Esophagus (tissue), 2 donors: Measurements from ENCODE around the gene SLC47A1. TPM values are rescaled to one million over a fixed set of nuclear protein-coding genes. Genes with fewer than 3 reads are reported as not detected.
"Not testable (repeated sequence)": the region's sequence is repeated elsewhere in the genome, so short reads cannot be mapped to it uniquely, and the experiment has no call there.

Experiments used
- H3K27ac ChIP-seq, 2 donors: one replicate each; pipeline ENCODE4 v1.5.1; 2013; ENCODE audit warnings: low read depth in 2 of 2, mild to moderate bottlenecking in 2 of 2, inconsistent platforms in 1 of 2, low read length in 1 of 2, moderate library complexity in 1 of 2
- H3K27me3 ChIP-seq, 2 donors: one replicate each; pipeline ENCODE4 v1.6.1; 2013; ENCODE audit warnings: low read length in 2 of 2, control low read depth in 1 of 2, mild to moderate bottlenecking in 1 of 2; ENCODE audit not compliant: insufficient read depth in 2 of 2, control insufficient read depth in 1 of 2
- H3K36me3 ChIP-seq, 2 donors: one replicate each; pipeline ENCODE4 v1.6.1; 2013; ENCODE audit warnings: low read length in 1 of 2; ENCODE audit not compliant: control insufficient read depth in 2 of 2, insufficient read depth in 2 of 2
- H3K4me1 ChIP-seq, 2 donors: one replicate each; pipeline ENCODE4 v1.6.1; 2013; ENCODE audit warnings: low read length in 1 of 2; ENCODE audit not compliant: control insufficient read depth in 2 of 2, insufficient read depth in 2 of 2
- H3K4me3 ChIP-seq, 2 donors: one replicate each; pipeline ENCODE4 v1.5.1; 2013; ENCODE audit warnings: low read length in 2 of 2, mild to moderate bottlenecking in 2 of 2, low read depth in 1 of 2, moderate library complexity in 1 of 2
- H3K9me3 ChIP-seq, 2 donors: one replicate each; pipeline ENCODE4 v1.6.1; 2013; ENCODE audit warnings: mild to moderate bottlenecking in 2 of 2, low read depth in 1 of 2, low read length in 1 of 2, moderate library complexity in 1 of 2; ENCODE audit not compliant: control insufficient read depth in 2 of 2, insufficient read depth in 1 of 2
- WGBS, 2 donors: extraction: QIAGEN DNeasy Blood & Tissue Kit; methylation state at CpG; one replicate each; pipeline ENCODE4 v1.1.7; 2013; 5-methylcytosine and 5-hydroxymethylcytosine counted together
- polyA plus RNA-seq, 2 donors: library from polyadenylated mRNA; stranded (reverse); fragments of 200-250 nt; gene quantifications; one replicate each; pipeline ENCODE4 v1.2.3, GENCODE V29; 2013
- donor health status: healthy with polysubstance abuse.
- donor health status: Bipolar disorder and iron deficiency.

Gene SLC47A1
- polyA plus RNA-seq, 2 donors, result 1.1 to 1.4 TPM

GRCh38 chr17:19568016-19568350 is 34.3 kb downstream of the SLC47A1 start:
- no peak overlapping the region for H3K4me3 ChIP-seq
- H3K4me1 ChIP-seq, result no peaks in the 10 kb centered on the region
- no peak overlapping the region for H3K27ac ChIP-seq
- no peaks in the 10 kb centered on the region for H3K27me3 ChIP-seq
- H3K36me3 ChIP-seq, result no peaks in the 10 kb centered on the region
- WGBS, 2 donors, result 86 to 98% methylated on average over 1 of the region's 1 CpG
- no peaks in the 10 kb centered on the region for H3K9me3 ChIP-seq

- Histone ChIP-seq H3K9me3 (peaks cover 0 to 3% of the 10 kb centered on the region in 2 donors), H3K36me3 (no peaks in the 10 kb centered on the region), H3K4me1 (no peaks in the 10 kb centered on the region), H3K4me3 (no peak overlapping the region), H3K27ac (no peak overlapping the region), H3K27me3 (no peaks in the 10 kb centered on the region)
- WGBS, 2 donors, result 66 to 78% methylated on average over 3 of the region's 3 CpGs
These were observed 36.3 kb downstream of the SLC47A1 start for GRCh38 chr17:19569785-19570543.

- 50 to 54% methylated on average over 4 of the region's 4 CpGs for WGBS, 2 donors
- no peak overlapping the region for H3K4me3 ChIP-seq
- H3K27ac ChIP-seq, result no peak overlapping the region
- H3K36me3 ChIP-seq, result no peaks in the 10 kb centered on the region
- H3K4me1 ChIP-seq, result no peaks in the 10 kb centered on the region
- peaks cover 0 to 3% of the 10 kb centered on the region in 2 donors for H3K9me3 ChIP-seq
- H3K27me3 ChIP-seq, result no peaks in the 10 kb centered on the region
These were observed 36.9 kb downstream of the SLC47A1 start for GRCh38 chr17:19570544-19571062.

GRCh38 chr17:19573075-19573474 is 39.4 kb downstream of the SLC47A1 start:
- Histone ChIP-seq H3K4me3 (no peak overlapping the region), H3K27ac (no peak overlapping the region), H3K9me3 (peaks cover 0 to 3% of the 10 kb centered on the region in 2 donors), H3K36me3 (no peaks in the 10 kb centered on the region), H3K27me3 (no peaks in the 10 kb centered on the region), H3K4me1 (no peaks in the 10 kb centered on the region)
- 34 to 39% methylated on average over 2 of the region's 2 CpGs for WGBS, 2 donors

- Histone ChIP-seq H3K9me3 (peaks cover 0 to 3% of the 10 kb centered on the region in 2 donors), H3K27me3 (no peaks in the 10 kb centered on the region), H3K27ac (no peak overlapping the region), H3K4me1 (peaks cover under 1 to 6% of the 10 kb centered on the region in 2 donors), H3K36me3 (no peaks in the 10 kb centered on the region), H3K4me3 (no peak overlapping the region)
- 83 to 89% methylated on average over 3 to 4 of the region's 4 CpGs for WGBS, 2 donors
These were observed 41.3 kb downstream of the SLC47A1 start for GRCh38 chr17:19574956-19575355.

- no peaks in the 10 kb centered on the region for H3K36me3 ChIP-seq
- H3K4me3 ChIP-seq, result no peak overlapping the region
- peaks cover 6% of the 10 kb centered on the region in 2 donors for H3K4me1 ChIP-seq
- no peak overlapping the region for H3K27ac ChIP-seq
- 50 to 67% methylated on average over 4 of the region's 4 CpGs for WGBS, 2 donors
- peaks cover 0 to 3% of the 10 kb centered on the region in 2 donors for H3K9me3 ChIP-seq
- H3K27me3 ChIP-seq, result no peaks in the 10 kb centered on the region
These were observed 44.9 kb downstream of the SLC47A1 start for GRCh38 chr17:19578545-19578944.

GRCh38 chr17:19579192-19579761 is 45.6 kb downstream of the SLC47A1 start:
- H3K36me3 ChIP-seq, result no peaks in the 10 kb centered on the region
- peaks cover 6% of the 10 kb centered on the region in 2 donors for H3K4me1 ChIP-seq
- H3K27ac ChIP-seq, result no peak overlapping the region
- peak overlapping the region in 1 of 2 donors; percentile 39 for H3K4me3 ChIP-seq
- H3K9me3 ChIP-seq, result peaks cover 0 to 3% of the 10 kb centered on the region in 2 donors
- H3K27me3 ChIP-seq, result no peaks in the 10 kb centered on the region
- 30 to 41% methylated on average over 17 to 19 of the region's 19 CpGs for whole genome bisulfite sequencing, 2 donors

- Histone ChIP-seq H3K4me3 (peak overlapping the region; percentile 39), H3K36me3 (no peaks in the 10 kb centered on the region), H3K9me3 (no peaks in the 10 kb centered on the region), H3K27ac (no peak overlapping the region), H3K27me3 (no peaks in the 10 kb centered on the region), H3K4me1 (peaks cover 6% of the 10 kb centered on the region in 2 donors)
- 12 to 16% methylated on average over 48 to 76 of the region's 76 CpGs for WGBS, 2 donors
These were observed 46.4 kb downstream of the SLC47A1 start for GRCh38 chr17:19579867-19580565.

GRCh38 chr17:19580566-19580920 is 46.9 kb downstream of the SLC47A1 start:
- 91 to 92% methylated on average over 17 of the region's 17 CpGs for WGBS, 2 donors
- not testable (repeated sequence) for H3K27ac ChIP-seq, H3K4me3 ChIP-seq, H3K36me3 ChIP-seq, H3K9me3 ChIP-seq, H3K27me3 ChIP-seq, H3K4me1 ChIP-seq
